ENCODE data around the gene CFLAR.
"Not testable (repeated sequence)": the region's sequence is repeated elsewhere in the genome, so short reads cannot be mapped to it uniquely, and the experiment has no call there.

CFLAR gene

DNA sequence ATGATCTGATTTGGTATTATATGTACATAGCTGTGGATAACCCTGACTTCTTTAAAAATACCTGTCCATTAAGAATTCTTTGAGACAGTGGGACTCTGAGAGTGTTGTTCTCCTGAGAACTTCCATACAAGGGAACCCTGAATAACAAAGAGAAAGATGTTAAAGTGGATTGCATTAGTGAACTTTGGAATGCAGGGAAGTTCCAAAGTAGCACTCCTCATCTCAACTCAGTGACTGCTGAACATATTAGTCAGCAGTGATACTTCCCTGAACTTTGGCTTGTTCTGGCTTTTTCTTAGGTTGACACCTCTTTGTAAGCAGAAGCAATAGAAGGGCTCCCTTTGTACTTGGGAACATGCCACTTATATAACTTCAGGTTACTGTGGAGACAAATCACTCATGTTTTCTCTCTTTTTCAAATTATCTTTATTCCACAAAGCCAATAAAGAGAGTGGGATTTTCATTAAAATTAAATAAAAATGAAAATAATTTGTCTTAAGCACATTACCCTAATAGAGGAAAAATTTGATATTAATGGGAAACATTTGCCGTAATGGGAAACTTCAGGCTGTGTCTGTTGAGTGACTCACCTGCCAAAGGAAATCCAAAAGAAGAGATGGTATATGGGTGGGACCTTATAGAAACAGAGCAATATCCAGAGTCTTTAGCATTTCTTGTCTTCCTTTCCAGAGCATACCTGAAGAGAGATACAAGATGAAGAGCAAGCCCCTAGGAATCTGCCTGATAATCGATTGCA is 33.3 kb downstream of the CFLAR start:
- no peak for DNase-seq (ENCODE audit: low spot score)

- not testable (repeated sequence) for DNase-seq (ENCODE audit: low spot score)
These were observed 33.8 kb downstream of the CFLAR start for GRCh38 chr2:201149821-201150165.

DNA sequence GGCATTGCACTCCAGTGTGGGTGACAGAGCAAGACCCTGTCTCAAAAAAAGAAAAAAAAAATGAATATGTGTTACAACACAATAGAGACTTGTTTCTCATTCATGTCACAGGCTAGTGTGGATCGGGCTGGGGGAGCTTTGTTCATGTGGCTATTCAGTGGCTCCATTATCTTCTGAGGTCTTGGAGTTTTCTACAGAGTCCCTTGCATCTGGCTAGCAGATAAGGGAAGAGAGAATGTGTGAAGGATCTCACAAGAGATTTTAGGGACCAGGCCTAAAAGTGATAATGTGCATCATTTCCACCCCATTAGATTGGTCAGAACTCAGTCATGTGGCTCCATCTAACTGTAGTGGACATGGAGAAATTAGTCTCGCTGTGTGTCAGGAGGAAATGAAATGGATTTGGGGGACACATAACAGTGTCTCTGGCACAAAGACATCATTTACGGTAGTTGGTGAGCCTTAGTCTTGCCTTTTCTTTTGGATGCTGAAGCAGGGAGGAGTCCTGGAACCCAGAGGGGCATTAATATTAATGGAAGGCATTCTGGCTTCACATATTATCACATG is 34.6 kb downstream of the CFLAR start:
- no peak for DNase-seq (ENCODE audit: low spot score)

GRCh38 chr2:201151127-201151981 is 35.4 kb downstream of the CFLAR start:
- peak; percentile 56 for DNase-seq (ENCODE audit: low spot score)

- no peak for DNase-seq (ENCODE audit: low spot score)
These were observed 36.6 kb downstream of the CFLAR start for GRCh38 chr2:201152517-201152916.

GRCh38 chr2:201152999-201153815 is 37.2 kb downstream of the CFLAR start:
- no peak for DNase-seq (ENCODE audit: low spot score)

- no peak for DNase-seq (ENCODE audit: low spot score)
These were observed 38.8 kb downstream of the CFLAR start for GRCh38 chr2:201154615-201155399.

DNA sequence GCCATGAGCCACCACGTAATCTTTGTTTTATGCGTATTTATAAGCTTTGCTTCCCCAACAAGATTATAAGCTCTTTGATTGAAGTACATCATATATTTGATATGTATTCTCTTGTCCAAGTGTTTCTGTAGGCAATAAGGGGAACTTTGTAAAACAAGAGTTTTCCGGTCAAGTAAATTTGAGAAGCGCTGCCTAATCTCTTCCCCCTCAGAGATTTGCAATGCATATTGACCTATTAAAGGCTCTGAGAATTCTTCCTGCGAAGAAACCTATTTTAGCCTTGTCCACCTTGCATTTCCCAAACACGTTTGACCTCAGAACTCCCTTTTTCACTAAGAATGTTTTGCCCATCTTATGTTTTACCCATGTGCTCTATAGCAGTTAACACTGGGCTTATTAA is 40.1 kb downstream of the CFLAR start:
- no peak for DNase-seq (ENCODE audit: low spot score)

GRCh38 chr2:201156640-201157039 is 40.7 kb downstream of the CFLAR start:
- no peak for DNase-seq (ENCODE audit: low spot score)

- no peak for DNase-seq (ENCODE audit: low spot score)
These were observed 41.7 kb downstream of the CFLAR start for GRCh38 chr2:201157694-201158093.

GRCh38 chr2:201158111-201158929 is 42.4 kb downstream of the CFLAR start:
- peak; percentile 83 for DNase-seq (ENCODE audit: low spot score)

- DNase-seq (ENCODE audit: low spot score) = no peak
These were observed 48.2 kb downstream of the CFLAR start for GRCh38 chr2:201164166-201164565.

DNA sequence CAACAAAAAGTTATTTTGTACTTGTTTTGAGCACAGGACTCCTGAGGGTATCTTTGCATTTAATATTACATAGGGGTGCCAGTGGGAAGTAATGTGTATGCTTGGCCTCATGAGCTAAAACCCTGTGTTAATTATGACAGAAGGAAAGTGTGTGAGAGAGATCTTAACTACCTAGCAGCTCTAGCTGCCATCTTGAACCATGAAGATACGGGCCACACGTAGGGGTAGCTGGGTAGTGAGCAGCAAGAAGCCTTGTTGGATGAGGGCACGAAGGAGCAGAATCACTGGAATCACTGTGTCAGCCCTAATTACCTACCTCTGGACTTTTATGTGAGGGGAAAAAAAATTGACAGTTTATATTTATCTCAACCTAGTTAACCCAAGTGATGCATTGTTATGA is 51.6 kb downstream of the CFLAR start:
- DNase-seq (ENCODE audit: low spot score) = no peak

- not testable (repeated sequence) for DNase-seq (ENCODE audit: low spot score)
These were observed 52.5 kb downstream of the CFLAR start for GRCh38 chr2:201168496-201168895.

GRCh38 chr2:201171259-201171814 is 55.4 kb downstream of the CFLAR start:
- DNase-seq (ENCODE audit: low spot score) = no peak

- no peak for DNase-seq (ENCODE audit: low spot score)
These were observed 56.3 kb downstream of the CFLAR start for GRCh38 chr2:201172279-201172678.

DNA sequence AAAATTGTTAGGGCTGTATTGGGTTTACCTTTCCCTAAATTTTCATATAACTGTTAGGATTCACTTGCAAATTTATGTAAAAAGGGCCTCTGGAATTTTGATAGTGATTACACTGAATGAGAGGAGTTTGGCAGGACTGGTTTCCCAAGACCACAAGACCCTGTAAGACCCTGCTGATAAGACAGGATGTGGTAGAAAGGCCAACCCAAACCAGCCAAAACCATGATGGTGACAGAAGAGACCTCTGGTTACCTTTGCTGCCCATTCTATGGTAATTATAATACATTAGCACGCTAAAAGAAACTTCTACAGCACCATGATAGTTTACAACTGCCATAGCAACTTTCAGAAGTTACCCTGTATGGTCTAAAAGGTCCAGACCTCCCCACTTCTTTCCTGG is 58.7 kb downstream of the CFLAR start:
- no peak for DNase-seq (ENCODE audit: low spot score)

- DNase-seq (ENCODE audit: low spot score) = no peak
These were observed 60.1 kb downstream of the CFLAR start for GRCh38 chr2:201176081-201176481.

- DNase-seq (ENCODE audit: low spot score) = no peak
These were observed 64.0 kb downstream of the CFLAR start for GRCh38 chr2:201180010-201180409.
